Smooth muscle cell (in vitro differentiated cells): ENCODE measurements around the gene NTRK3. TPM values are rescaled to one million over a fixed set of nuclear protein-coding genes. Genes with fewer than 3 reads are reported as not detected.

Source experiments
- DNase-seq: peaks from one replicate; lab custom pipeline; 2025; ENCODE audit not compliant: unreplicated experiment; lab: John Stamatoyannopoulos, UW
- H2AFZ ChIP-seq: fragments of 200-600 bp; sonication (generic); 2 replicates; pipeline ENCODE4 v1.6.0; 2016; ENCODE audit warnings: antibody characterized with exemption, low read depth, mild to moderate bottlenecking
- H3F3A ChIP-seq: fragments of 200-600 bp; sonication (generic); 2 replicates; pipeline ENCODE4 v1.6.0; 2017; ENCODE audit warnings: antibody characterized with exemption, low read depth
- H3K27ac ChIP-seq: fragments of 200-600 bp; sonication (generic); 2 replicates; pipeline ENCODE4 v1.5.1; 2016; ENCODE audit warnings: low read depth, mild to moderate bottlenecking
- H3K27me3 ChIP-seq: fragments of 200-600 bp; sonication (generic); 2 replicates; pipeline ENCODE4 v1.6.1; 2016; ENCODE audit warnings: low read depth, mild to moderate bottlenecking
- H3K36me3 ChIP-seq: fragments of 200-600 bp; sonication (generic); 2 replicates; pipeline ENCODE4 v1.5.1; 2016; ENCODE audit warnings: low read depth
- H3K4me1 ChIP-seq: fragments of 200-600 bp; sonication (generic); 2 replicates; pipeline ENCODE4 v1.5.1; 2016; ENCODE audit warnings: low read depth
- H3K4me2 ChIP-seq: fragments of 200-600 bp; sonication (generic); 2 replicates; pipeline ENCODE4 v1.6.0; 2016; ENCODE audit warnings: mild to moderate bottlenecking
- H3K4me3 ChIP-seq: fragments of 200-600 bp; sonication (generic); 2 replicates; pipeline ENCODE4 v1.5.1; 2016; ENCODE audit warnings: mild to moderate bottlenecking
- H3K79me2 ChIP-seq: fragments of 200-600 bp; sonication (generic); 2 replicates; pipeline ENCODE4 v1.6.0; 2016; ENCODE audit warnings: low read depth, mild to moderate bottlenecking
- H3K9ac ChIP-seq: fragments of 200-600 bp; sonication (generic); 2 replicates; pipeline ENCODE4 v1.6.0; 2016; ENCODE audit warnings: low read depth
- H3K9me3 ChIP-seq: fragments of 200-600 bp; sonication (generic); replicated peaks from 2 replicates; pipeline ENCODE4 v1.5.1; 2016; ENCODE audit warnings: low read depth
- H4K20me1 ChIP-seq: fragments of 200-600 bp; sonication (generic); 2 replicates; pipeline ENCODE4 v1.6.0; 2016; ENCODE audit warnings: low read depth
- CTCF ChIP-seq: fragments of 200-600 bp; sonication (generic); IDR thresholded peaks from 2 replicates; pipeline ENCODE4 v1.5.1; 2017; ENCODE audit warnings: borderline replicate concordance, mild to moderate bottlenecking, antibody characterized with exemption; ENCODE audit not compliant: insufficient read depth, poor library complexity, severe bottlenecking
- WGBS: methylation state at CpG from one replicate; pipeline ENCODE4 v1.1.7; 2016; ENCODE audit warnings: low lambda C conversion rate; 5-methylcytosine and 5-hydroxymethylcytosine counted together
- polyA plus RNA-seq: library from polyadenylated mRNA; unstranded; fragments of >200 nt; fragmentation: Nextera tagmentation; extraction: Ambion mirVana; gene quantifications from 2 replicates; pipeline ENCODE4 v1.2.1, GENCODE V29; 2016
- total RNA-seq: library from RNA; depleted of rRNA; stranded (reverse); fragments of >200 nt; gene quantifications from 2 replicates; pipeline ENCODE4 v1.2.3, GENCODE V29; 2014

Gene NTRK3
- total and polyA plus RNA-seq, 2 experiments from 2014 or later, result 3.3 to 3.5 TPM

- Histone ChIP-seq H3K27ac (no peak overlapping the region), H3F3A (no peaks in the 10 kb centered on the region), H3K36me3 (no peaks in the 10 kb centered on the region), H3K79me2 (no peaks in the 10 kb centered on the region), H3K9me3 (no peaks in the 10 kb centered on the region), H3K9ac (no peak overlapping the region), H3K4me2 (no peak overlapping the region), H2AFZ (no peak overlapping the region), H4K20me1 (no peaks in the 10 kb centered on the region), H3K4me1 (no peaks in the 10 kb centered on the region), H3K4me3 (no peak overlapping the region), H3K27me3 (no peaks in the 10 kb centered on the region)
- DNase-seq, result no peak
- 84% methylated on average over 6 of the region's 6 CpGs for WGBS
- no peak for TF ChIP-seq CTCF
Measured at GRCh38 chr15:88142121-88142520, 114.4 kb downstream of the NTRK3 start.

GRCh38 chr15:88141269-88141889 lies 115.2 kb downstream of the NTRK3 start:
- no peaks in the 10 kb centered on the region for H3K36me3 ChIP-seq
- no peak overlapping the region for H2AFZ ChIP-seq
- H3K79me2 ChIP-seq, result no peaks in the 10 kb centered on the region
- no peak for TF ChIP-seq CTCF
- WGBS, result 96% methylated on average over 6 of the region's 6 CpGs
- H4K20me1 ChIP-seq, result no peaks in the 10 kb centered on the region
- no peak overlapping the region for H3K4me2 ChIP-seq
- H3F3A ChIP-seq, result no peaks in the 10 kb centered on the region
- no peaks in the 10 kb centered on the region for H3K27me3 ChIP-seq
- H3K9ac ChIP-seq, result no peak overlapping the region
- H3K9me3 ChIP-seq, result no peaks in the 10 kb centered on the region
- H3K4me1 ChIP-seq, result no peaks in the 10 kb centered on the region
- H3K27ac ChIP-seq, result no peak overlapping the region
- H3K4me3 ChIP-seq, result no peak overlapping the region
- no peak for DNase-seq

- no peaks in the 10 kb centered on the region for H3K4me1 ChIP-seq
- no peaks in the 10 kb centered on the region for H4K20me1 ChIP-seq
- no peak overlapping the region for H3K27ac ChIP-seq
- H3F3A ChIP-seq, result no peaks in the 10 kb centered on the region
- H3K27me3 ChIP-seq, result no peaks in the 10 kb centered on the region
- no peaks in the 10 kb centered on the region for H3K36me3 ChIP-seq
- no peak overlapping the region for H3K4me3 ChIP-seq
- H3K79me2 ChIP-seq, result no peaks in the 10 kb centered on the region
- 55% methylated on average over 4 of the region's 4 CpGs for WGBS
- no peak overlapping the region for H2AFZ ChIP-seq
- no peak overlapping the region for H3K9ac ChIP-seq
- TF ChIP-seq CTCF, result no peak
- no peak overlapping the region for H3K4me2 ChIP-seq
- no peak for DNase-seq
- H3K9me3 ChIP-seq, result no peaks in the 10 kb centered on the region
Measured at GRCh38 chr15:88140398-88140797, 116.1 kb downstream of the NTRK3 start.

- WGBS, result 79% methylated on average over 2 of the region's 2 CpGs
- no peaks in the 10 kb centered on the region for H3F3A ChIP-seq
- no peak overlapping the region for H3K4me3 ChIP-seq
- H3K27me3 ChIP-seq, result no peaks in the 10 kb centered on the region
- no peak overlapping the region for H3K4me2 ChIP-seq
- H4K20me1 ChIP-seq, result no peaks in the 10 kb centered on the region
- H2AFZ ChIP-seq, result no peak overlapping the region
- no peak for TF ChIP-seq CTCF
- no peak overlapping the region for H3K9ac ChIP-seq
- H3K79me2 ChIP-seq, result no peaks in the 10 kb centered on the region
- no peaks in the 10 kb centered on the region for H3K4me1 ChIP-seq
- H3K27ac ChIP-seq, result no peak overlapping the region
- DNase-seq, result no peak
- no peaks in the 10 kb centered on the region for H3K36me3 ChIP-seq
- H3K9me3 ChIP-seq, result no peaks in the 10 kb centered on the region
Measured at GRCh38 chr15:88139936-88140335, 116.6 kb downstream of the NTRK3 start.
